T-helper 9 cell (primary cell): Measurements from ENCODE around the gene ZNF853.
A peak's percentile ranks its signal among the peaks of the same experiment; 100 is the strongest.
"Not testable (repeated sequence)": the region's sequence is repeated elsewhere in the genome, so short reads cannot be mapped to it uniquely, and the experiment has no call there.

Experiments
- DNase-seq: peaks from one replicate; pipeline ENCODE4 v3.0.0-alpha.2; 2020
- total RNA-seq, 2 donors: gene quantifications; one replicate each; lab custom pipeline; 2026; lab: John Stamatoyannopoulos, UW

The ZNF853 gene
- 4.8 to 7.2 reads per million in 2 donors for total RNA-seq

DNA sequence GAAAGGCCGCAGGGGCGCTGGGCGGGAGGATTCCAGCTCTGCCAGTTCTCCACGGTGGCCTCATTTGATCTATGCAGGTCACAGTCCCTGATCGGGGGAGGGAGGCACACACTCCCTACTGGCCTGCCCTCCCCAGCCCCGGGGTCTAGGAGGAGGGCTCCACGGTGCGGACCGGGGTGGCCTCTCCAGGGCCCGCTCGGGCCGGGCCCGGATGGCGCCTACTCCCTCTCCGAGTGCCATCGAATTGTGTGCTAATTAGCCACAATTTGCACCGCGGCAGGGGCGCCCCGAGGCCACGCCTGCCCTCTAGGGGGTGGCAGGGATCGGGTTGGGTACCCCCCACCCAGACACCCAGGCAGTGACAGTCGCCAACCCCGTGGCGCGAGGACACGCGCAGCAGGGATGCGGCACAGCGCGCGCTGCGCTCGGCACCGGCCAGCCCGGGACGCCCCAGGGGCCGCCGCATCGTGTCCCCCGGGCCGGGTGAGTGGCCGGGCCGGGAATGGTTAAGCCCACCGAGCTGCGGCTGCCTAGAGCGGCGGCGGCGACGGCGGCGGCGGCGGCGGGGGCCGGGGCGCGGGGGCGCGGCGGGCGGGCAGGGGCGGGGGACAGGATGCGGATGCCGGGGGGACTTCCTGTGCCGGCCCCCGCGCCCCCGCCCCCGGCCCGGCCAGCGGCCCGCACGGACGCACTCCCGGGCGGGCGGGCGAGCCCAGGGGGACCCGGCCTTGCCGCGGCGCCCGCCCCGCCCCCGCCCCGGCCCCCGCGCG, at the start of gene ZNF853:
Gene ZNF853 (plus strand): TSS at position 658 of the 770 bp plus-strand sequence. CDS start 565 bp downstream, outside the sequence.
- no peak for DNase-seq

DNA sequence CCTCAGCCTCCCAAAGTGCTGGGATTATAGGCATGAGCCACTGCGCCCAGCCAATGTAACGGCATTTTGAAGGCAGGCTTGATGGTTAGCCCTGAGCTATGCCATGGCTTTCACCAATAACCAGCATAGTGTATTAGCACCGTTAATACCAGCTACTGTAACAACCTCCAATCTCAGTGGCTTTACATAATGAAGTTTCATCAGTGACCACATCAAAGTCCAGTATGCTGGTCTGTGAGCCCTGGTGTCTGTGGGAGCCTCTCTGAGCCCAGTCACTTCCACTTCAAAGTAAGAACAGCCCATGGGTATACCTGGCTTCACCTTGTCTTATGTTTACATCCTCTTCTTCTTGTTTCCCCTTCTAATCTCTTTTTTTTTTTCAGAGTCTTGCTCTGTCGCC, 49.8 kb upstream of the ZNF853 start:
- DNase-seq, result no peak

DNA sequence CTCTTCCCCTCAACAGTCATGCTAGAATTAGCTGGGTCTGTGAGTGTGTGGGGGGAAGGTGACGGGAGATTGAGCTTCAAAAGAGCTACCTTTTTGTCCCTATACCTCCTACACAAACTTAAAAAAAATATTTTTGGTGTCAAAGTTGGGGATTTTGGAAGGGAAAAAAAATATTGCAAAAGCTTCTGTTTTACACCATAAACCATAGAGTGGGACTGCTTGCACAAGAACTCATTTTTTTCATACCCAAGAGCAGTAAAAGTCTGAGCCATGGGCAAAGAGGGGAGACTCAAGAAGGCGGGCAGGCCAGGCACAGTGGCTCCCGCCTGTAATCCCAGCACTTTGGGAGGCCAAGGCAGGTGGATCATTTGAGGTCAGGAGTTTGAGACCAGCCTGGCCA, 47.5 kb upstream of the ZNF853 start:
- DNase-seq, result no peak

DNA sequence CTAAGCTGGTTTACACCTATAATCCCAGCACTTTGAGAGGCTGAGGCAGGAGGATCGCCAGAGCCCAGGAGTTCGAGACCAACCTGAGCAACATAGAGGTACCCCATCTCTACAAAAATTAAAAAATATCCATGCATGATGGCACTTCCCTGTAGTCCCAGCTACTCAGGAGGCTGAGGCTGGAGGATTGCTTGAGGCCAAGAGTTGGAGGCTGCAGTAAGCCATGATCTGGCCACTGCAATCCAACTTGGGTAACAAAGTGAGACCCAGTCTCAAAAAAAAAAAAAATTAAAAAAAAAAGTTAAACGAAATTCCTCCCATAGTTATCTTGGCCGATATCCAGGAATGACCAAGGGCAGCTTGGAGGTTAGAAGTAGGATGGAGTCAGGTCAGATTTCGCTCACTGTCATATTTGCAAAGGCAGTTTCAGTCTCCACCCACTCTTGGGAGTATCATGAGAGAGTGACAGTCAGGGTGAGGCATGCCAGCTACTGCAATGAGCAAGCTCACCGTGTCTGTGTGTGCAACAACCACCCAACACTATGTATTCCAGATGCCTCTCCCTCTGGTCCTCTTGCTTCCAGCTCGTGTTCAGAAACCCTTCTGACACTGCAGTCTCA, 44.1 kb upstream of the ZNF853 start:
- no peak for DNase-seq

DNA sequence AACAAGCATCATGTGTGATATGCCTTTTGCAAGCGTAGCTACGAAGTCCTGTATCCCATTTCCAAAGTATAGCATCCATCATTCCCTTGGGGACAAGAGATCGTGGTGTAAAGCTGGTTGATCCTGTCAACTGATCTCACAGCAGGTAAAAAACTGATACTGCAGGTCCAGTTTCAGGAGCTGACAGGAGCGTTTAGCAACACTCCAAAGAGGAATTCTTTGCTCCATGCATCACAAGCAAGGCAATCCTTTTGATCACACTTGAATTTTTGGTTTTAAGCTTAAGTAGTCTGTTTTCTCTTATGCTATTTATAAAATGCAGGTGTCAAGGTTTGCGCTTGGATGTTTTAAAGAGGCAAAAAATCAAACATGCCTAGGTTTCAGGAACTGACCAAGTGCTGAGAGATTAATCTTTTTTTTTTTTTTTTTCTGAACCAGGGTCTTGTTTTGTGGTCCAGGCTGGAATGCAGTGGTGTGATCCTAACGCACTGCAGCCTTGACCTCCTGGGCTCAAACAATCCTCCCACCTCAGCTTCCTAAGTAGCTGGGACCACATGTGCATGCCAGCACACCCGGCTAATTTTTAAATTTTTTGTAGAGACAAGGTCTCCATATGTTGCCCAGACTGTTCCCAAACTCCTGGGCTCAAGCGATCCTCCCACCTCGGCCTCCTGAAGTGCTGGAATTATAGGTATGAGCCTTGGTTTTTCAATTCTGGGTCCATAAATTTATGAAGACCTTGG, 40.0 kb upstream of the ZNF853 start:
- no peak for DNase-seq

DNA sequence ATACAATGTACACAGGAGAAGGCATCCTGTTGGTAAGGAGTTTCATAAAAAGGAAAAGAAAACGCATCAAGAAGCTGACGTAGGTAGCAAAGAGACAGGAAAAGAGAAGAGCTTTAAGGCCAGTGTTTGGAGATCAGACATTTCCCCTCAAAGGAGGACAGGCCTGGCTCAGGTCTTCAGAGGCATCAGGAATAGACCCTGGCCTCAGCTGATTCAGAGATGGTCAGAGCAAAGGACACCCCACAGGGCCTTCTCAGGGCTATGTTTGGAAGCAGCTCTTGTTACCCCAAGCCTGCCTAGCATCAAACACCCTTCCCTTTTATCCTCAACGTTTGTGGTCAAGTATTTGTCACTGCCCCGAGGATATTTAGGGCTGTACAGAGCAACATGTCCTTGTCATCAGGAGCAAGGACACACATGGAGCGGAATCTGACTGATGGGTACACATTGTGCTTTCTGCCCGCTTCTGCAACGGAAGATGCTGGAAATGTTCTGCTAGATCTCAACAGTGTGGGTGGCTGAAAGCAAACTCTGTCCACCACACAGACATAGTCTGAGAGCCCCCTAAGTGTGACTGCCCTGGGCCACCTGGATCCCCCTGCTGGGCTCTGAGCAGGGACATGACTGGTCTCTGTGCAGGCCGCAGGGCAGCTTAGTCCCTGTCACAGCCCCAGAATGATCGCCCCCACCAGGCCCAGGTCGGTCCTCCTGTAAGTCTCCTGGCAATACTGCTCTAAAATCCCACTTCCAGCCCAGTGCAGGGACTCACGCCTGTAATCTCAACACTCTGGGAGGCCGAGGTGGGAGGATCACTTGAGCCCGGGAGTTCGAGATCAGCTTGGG, 39.2 kb upstream of the ZNF853 start:
- no peak for DNase-seq

DNA sequence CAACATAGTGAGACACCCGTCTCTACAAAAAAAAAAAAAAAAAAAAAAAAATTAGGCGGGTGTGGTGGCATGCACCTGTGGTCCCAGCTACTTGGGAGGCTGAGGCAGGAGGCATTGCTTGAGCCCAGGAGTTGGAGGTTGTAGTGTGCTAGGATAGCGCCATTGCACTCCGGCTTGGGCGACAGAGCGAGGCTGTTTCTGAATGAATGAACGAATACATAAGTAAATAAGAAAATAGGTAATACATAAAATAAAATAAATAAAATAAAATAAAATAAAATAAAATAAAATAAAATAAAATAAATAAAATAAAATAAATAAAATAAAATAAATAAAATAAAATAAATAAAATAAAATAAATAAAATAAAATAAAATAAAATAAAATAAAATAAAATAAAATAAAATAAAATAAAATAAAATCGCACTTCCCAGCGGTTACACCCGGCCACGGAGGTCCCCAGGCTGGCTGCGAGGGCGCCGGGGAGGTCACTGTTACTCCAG, 38.5 kb upstream of the ZNF853 start:
- not testable (repeated sequence) for DNase-seq

DNA sequence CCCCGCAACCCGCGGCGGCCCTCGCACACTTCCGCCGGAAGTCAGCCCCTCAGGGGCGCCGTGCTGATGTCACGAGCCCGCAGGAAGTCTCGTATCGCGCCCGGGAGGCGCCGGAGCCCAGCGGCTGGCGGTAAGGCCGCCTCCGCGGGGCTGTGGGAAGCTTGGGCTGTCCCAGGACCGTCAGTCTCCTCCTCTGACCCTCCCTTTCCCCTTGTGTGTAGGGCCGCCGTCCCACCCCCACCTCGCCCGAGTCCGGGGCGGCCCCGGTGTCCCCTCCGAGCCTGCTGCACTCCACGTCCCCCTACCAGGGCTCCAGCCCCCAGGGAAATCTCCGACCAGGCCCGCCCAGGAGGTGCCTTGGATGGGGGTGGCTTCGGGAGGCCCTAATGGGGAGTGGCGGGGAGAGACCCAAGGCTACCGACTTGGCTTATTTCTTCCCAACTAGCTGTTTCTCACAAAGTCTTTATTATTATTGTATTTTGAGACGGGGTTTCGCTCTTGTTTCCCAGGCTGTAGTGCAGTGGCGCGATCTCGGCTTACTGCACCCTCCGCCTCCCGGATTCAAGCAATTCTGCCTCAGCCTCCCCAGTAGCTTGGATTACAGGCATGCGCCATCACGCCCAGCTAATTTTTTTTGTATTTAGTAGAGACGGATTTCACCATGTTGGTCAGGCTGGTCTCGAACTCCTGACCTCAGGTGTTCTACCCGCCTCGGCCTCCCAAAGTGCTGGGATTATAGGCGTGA, 37.9 kb upstream of the ZNF853 start, which contains the start of gene ZDHHC4:
Gene ZDHHC4 (plus strand): TSS at position 86 of the 745 bp plus-strand sequence. CDS start 3,108 bp downstream, outside the sequence.
- peak; percentile 78 for DNase-seq

DNA sequence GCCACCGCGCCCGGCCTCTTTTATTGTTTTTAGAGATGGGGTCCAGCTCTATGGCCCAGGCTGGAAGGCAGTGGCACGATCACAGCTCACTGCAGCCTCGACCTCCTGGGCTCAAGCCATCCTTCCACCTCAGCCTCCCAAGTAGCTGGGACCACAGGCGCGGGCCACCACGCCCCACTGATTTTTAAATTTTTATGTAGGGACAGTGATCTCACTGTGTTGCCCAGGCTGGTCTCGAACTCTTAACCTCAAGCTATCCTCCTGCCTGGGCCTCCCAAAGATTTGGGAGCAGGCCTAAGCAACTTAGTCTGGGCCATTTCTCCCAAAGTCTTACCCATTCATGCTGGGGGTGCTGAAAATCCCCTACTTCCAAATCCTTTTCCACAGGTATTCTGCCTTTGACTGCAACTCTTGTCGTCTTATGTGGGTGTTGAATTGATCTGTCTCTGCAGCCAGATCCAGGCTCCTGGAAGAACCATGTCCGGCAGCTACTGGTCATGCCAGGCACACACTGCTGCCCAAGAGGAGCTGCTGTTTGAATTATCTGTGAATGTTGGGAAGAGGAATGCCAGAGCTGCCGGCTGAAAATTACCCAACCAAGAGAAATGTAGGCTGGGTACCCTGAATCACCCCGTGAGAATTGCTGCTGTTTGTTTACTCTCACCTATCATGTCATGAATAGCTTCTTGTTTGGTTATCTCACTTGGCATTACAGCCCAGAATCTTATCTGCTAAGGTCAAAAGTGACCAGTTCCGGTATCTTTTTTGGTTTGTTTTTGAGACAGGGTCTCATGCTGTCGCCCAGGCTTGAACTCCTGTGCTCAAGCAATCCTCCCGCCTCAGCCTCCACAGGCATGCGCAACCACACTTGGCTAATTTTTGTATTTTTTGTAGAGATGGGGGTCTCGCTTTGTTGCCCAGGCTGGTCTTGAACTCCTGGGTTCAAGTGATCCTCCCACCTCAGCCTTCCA, 37.0 kb upstream of the ZNF853 start:
- DNase-seq, result no peak

DNA sequence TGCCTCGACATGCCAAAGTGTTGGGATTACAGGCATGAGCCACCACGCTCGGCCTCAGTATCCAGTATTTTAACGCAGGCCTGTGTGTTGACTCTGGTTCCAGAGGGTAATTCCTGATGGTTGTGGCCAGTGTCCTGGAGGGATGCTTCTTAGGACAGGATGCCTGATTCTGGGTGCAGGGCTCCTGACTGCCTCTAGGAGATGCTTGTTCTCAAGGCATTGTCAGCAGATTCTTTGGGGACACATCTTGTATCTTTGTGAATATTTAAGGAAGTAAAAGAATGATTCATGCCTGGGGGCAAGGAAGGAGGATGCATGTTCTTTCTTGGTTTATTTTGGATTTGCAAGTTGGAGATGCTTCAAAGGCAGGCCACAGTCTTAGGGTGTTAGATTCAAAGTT, 36.0 kb upstream of the ZNF853 start:
- no peak for DNase-seq

DNA sequence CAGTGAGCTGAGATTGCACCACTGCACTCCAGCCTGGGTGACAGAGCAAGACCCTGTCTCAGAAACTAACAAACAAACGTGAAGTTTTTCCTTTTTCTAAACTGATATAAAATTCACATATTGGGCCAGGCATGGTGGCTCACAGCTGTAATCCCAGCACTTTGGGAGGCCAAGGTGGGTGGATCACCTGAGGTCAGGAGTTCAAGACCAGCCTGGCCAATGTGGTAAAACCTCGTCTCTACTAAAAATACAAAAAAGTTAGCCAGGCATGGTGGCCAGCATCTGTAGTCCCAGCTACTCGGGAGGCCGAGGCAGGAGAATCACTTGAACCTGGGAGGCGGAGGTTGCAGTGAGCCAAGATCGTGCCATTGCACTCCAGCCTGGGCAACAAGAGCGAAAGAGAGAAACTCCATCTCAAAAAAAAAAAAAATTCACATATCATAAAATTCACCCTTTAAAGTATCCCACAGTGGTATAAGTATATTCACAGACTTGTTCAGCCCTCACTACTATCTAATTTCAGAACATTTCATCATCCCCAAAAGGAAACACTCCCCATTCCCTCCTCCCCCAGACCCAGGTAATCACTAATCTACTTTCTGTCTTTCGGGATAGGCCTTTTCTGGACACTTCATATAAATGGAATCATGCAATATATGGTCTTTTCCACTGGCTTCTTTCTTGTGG, 29.5 kb upstream of the ZNF853 start:
- not testable (repeated sequence) for DNase-seq

DNA sequence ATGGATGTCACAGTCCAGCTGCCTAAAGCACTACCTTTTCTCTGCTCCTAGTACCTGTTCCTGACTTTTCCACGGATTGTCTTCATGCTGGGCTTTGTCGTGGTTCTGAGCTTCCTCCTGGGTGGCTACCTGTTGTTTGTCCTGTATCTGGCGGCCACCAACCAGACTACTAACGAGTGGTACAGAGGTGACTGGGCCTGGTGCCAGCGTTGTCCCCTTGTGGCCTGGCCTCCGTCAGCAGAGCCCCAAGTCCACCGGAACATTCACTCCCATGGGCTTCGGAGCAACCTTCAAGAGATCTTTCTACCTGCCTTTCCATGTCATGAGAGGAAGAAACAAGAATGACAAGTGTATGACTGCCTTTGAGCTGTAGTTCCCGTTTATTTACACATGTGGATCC, 26.8 kb upstream of the ZNF853 start:
- DNase-seq, result no peak

DNA sequence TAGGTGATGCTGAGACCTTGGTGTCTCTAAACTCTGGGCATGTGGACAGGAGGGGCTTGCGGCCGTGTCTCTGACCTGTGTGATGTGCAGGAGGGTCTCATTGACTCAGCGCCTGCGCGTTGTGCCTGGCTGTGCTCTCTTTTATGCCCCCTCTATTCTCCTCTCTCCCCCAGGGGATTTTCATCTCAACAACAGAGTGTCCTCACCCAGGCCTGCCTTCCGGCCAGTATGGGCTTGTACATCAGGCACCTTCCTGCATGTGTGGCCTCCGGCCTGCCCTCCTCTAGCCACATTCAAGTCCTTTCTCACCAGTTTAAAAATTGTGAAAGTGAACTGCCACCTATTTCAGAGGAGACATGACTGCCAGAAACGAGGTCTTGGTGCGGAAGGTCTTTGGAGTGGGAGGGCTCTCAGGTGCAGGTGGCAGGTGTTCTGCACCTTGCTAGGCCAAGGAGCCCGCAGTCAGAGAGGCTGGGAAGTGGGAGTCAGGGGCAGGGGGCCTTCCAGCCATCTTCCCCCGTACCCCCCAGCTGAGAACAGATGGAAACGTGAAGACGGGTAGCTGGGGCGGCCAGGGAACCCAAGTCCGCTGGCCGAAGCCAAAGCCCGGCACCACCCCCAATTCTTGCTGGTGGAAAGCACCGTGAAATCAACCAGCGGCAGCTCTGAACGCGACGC, 26.1 kb upstream of the ZNF853 start:
- DNase-seq, result no peak

DNA sequence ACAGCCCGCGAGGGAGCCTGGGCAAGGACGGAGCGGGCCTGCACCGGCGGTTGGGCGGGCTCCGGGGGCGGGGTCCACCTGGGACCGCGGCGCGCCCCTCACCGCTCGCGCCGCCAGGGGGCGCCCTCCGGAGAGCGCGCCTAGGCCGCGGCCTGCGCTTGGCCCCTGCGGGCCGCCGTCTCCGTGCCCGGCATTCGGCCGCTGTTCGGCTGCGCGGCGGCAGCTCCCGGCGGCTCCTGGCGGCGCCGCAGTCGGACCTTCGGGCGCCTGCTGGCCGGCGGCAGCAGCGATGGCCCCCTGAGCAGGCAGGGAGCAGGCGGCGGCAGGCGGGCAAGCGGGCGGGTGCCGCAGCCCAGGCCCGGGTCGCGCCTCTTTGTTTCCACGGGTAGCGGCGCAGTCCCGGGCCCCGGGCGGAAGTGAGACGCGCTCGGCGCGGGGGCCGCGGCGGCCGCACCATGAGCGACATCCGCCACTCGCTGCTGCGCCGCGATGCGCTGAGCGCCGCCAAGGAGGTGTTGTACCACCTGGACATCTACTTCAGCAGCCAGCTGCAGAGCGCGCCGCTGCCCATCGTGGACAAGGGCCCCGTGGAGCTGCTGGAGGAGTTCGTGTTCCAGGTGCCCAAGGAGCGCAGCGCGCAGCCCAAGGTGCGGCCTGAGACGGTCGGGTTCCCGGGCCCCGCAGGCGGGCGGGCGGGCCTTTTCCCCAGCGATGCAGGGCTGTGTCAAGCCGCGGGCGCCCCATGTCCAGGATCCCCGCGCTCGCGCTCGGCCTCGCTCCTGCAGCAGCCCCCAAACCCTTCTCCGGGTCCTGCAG, 25.4 kb upstream of the ZNF853 start, which contains the start of gene INTS15:
Gene INTS15 (plus strand): TSS at position 193 of the 816 bp plus-strand sequence. CDS start 263 bp downstream, at position 456.
- DNase-seq, result peak; percentile 77

DNA sequence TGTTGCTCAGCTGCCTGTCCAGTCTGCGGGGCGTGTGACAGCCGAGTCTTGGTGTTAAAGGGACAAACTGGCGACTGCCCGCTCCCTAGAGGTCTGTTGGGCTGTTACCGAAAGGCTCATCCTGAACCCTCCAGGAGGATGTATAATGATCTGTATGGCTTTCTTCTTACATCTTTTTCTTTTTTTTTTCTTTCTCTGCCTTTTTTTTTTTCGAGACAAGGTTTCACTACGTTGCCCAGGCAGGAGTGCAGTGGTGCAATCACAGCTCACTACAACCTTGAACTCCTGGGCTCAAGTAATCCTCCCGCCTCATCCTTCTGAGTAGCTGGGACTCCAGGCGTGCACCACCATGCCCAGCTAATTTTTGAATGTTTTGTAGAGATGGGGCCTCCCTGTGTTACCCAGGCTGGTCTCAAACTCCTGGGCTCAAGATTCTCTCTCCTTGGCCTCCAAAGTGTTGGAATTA, 24.7 kb upstream of the ZNF853 start:
- DNase-seq, result no peak

DNA sequence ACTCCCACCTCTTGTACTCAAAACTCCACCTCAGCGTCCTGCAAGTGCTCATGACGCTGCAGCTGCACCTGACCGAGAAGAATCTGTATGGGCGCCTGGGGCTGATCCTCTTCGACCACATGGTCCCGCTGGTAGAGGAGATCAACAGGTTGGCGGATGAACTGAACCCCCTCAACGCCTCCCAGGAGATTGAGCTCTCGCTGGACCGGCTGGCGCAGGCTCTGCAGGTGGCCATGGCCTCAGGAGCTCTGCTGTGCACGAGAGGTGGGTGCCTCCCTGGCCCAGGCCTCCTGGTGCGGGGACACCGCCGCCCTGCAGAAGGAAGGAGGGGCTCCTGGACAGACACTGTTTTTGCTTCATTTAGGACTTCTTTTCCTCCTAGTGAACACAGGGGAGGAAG, 15.3 kb upstream of the ZNF853 start:
- DNase-seq, result no peak

DNA sequence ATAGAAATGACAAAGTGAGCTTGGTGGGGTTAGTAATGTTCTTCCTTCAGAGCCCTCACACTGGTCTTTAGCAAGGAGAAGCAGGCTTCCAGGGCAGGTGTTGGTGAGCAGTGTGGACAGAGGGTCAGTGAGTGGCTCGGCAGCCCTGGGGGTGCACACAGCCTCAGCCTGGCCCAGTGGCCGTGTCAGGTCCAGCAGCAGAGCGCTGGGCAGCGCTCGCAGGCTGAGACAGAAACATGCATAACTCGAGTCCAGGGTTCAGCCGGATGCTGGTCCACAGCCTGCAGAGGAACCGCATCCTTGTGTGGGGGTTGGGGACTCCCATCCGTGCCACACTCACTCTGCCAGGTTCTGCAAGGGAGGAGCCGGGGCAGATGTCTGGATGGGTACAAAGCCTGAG, 11.0 kb upstream of the ZNF853 start:
- no peak for DNase-seq
